Measurements from ENCODE around the gene ALDH1L2. TPM values are rescaled to one million over a fixed set of nuclear protein-coding genes. Genes with fewer than 3 reads are reported as not detected.

Gene ALDH1L2
- total RNA-seq: 3.0 TPM
- long read RNA-seq, partial matches to known transcripts: 1 of 1 reads
- long read RNA-seq, other reads (novel, unspliced or antisense): 0 of 1 reads

- TF ChIP-seq, protein P1, sequence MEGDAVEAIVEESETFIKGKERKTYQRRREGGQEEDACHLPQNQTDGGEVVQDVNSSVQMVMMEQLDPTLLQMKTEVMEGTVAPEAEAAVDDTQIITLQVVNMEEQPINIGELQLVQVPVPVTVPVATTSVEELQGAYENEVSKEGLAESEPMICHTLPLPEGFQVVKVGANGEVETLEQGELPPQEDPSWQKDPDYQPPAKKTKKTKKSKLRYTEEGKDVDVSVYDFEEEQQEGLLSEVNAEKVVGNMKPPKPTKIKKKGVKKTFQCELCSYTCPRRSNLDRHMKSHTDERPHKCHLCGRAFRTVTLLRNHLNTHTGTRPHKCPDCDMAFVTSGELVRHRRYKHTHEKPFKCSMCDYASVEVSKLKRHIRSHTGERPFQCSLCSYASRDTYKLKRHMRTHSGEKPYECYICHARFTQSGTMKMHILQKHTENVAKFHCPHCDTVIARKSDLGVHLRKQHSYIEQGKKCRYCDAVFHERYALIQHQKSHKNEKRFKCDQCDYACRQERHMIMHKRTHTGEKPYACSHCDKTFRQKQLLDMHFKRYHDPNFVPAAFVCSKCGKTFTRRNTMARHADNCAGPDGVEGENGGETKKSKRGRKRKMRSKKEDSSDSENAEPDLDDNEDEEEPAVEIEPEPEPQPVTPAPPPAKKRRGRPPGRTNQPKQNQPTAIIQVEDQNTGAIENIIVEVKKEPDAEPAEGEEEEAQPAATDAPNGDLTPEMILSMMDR (IDR thresholded peaks at IDR 0.05; ENCODE audit: borderline replicate concordance): no peak
- H3K27me3 ChIP-seq (ENCODE audit: low read depth): peaks cover 8% of the 10 kb centered on the region
- peaks cover 20% of the 10 kb centered on the region for H3K4me1 ChIP-seq
- DNase-seq: peak; percentile 85
- H3K9me3 ChIP-seq (replicated peaks): peaks cover 4% of the 10 kb centered on the region
- H3K36me3 ChIP-seq: no peaks in the 10 kb centered on the region
- intact Hi-C loops (cut with micrococcal nuclease): no loop called here
- H3K27ac ChIP-seq (replicated peaks): peak within 1 kb of the TSS; percentile 63
- H3K4me3 ChIP-seq: peak within 1 kb of the TSS; percentile 71
Observed at GRCh38 chr12:105084251-105085250, at the start of gene ALDH1L2. Gene ALDH1L2, minus strand, starts transcription at chr12:105084458. Its CDS starts 22 bp downstream, at chr12:105084436.

- Histone ChIP-seq H3K27ac (replicated peaks) (no peak overlapping the region), H3K4me1 (no peaks in the 10 kb centered on the region), H3K27me3 (ENCODE audit: low read depth) (no peaks in the 10 kb centered on the region), H3K36me3 (peaks cover 100% of the 10 kb centered on the region), H3K4me3 (no peak overlapping the region), H3K9me3 (replicated peaks) (no peaks in the 10 kb centered on the region)
- no peak for DNase-seq
- TF ChIP-seq, protein P1 (IDR thresholded peaks at IDR 0.05; ENCODE audit: borderline replicate concordance): no peak
- intact Hi-C loops (cut with micrococcal nuclease): no loop called here
Observed at GRCh38 chr12:105120551-105120950, 36.3 kb upstream of the ALDH1L2 start.

GRCh38 chr12:105116969-105117368, 32.7 kb upstream of the ALDH1L2 start:
- no peak for DNase-seq
- Histone ChIP-seq H3K4me3 (no peak overlapping the region), H3K27ac (replicated peaks) (no peak overlapping the region), H3K9me3 (replicated peaks) (no peaks in the 10 kb centered on the region), H3K4me1 (peaks cover 28% of the 10 kb centered on the region), H3K27me3 (ENCODE audit: low read depth) (no peaks in the 10 kb centered on the region), H3K36me3 (peaks cover 91% of the 10 kb centered on the region)
- TF ChIP-seq, protein P1 (IDR thresholded peaks at IDR 0.05; ENCODE audit: borderline replicate concordance): no peak
- intact Hi-C loops (cut with micrococcal nuclease): no loop called here

GRCh38 chr12:105113094-105113493, 28.8 kb upstream of the ALDH1L2 start:
- intact Hi-C loops (cut with micrococcal nuclease): no loop called here
- Histone ChIP-seq H3K27ac (replicated peaks) (no peak overlapping the region), H3K27me3 (ENCODE audit: low read depth) (no peaks in the 10 kb centered on the region), H3K4me3 (no peak overlapping the region), H3K36me3 (peaks cover 57% of the 10 kb centered on the region), H3K9me3 (replicated peaks) (no peaks in the 10 kb centered on the region), H3K4me1 (peaks cover 67% of the 10 kb centered on the region)
- no peak for DNase-seq
- TF ChIP-seq, protein P1 (IDR thresholded peaks at IDR 0.05; ENCODE audit: borderline replicate concordance): no peak

GRCh38 chr12:105110851-105111250, 26.6 kb upstream of the ALDH1L2 start:
- no peak for DNase-seq
- intact Hi-C loops (cut with micrococcal nuclease): no loop called here
- Histone ChIP-seq H3K4me1 (peaks cover 77% of the 10 kb centered on the region), H3K9me3 (replicated peaks) (no peaks in the 10 kb centered on the region), H3K27me3 (ENCODE audit: low read depth) (no peaks in the 10 kb centered on the region), H3K36me3 (peaks cover 35% of the 10 kb centered on the region), H3K27ac (replicated peaks) (peak overlapping the region; percentile 98), H3K4me3 (peak overlapping the region; percentile 90)
- TF ChIP-seq, protein P1 (IDR thresholded peaks at IDR 0.05; ENCODE audit: borderline replicate concordance): no peak
